NCI-H128 (cell line): Measurements from ENCODE around the gene SPATA9.

Source experiments
- DNase-seq: peaks from one replicate; lab custom pipeline; 2025; ENCODE audit not compliant: unreplicated experiment; lab: John Stamatoyannopoulos, UW

Gene SPATA9

DNA sequence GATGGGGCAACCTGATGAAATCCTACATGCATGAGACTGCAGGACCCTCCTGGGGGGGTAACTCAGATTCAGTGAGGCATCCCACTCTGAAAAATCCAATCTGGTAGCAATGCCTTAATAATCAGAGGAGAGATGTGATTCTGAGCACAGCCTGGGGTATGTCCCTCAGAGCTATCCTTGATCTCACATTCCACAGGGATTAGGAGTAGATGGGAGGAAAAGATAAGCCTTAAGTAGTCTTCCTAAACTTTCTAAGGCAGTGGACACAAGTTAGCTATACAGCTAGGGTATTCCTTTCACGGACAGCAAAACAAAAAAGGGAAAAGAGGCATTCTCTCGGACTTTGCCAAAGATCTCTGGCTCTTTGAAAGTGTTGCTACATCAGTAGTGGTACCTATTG lies 3.9 kb upstream of the SPATA9 start:
- no peak for DNase-seq

DNA sequence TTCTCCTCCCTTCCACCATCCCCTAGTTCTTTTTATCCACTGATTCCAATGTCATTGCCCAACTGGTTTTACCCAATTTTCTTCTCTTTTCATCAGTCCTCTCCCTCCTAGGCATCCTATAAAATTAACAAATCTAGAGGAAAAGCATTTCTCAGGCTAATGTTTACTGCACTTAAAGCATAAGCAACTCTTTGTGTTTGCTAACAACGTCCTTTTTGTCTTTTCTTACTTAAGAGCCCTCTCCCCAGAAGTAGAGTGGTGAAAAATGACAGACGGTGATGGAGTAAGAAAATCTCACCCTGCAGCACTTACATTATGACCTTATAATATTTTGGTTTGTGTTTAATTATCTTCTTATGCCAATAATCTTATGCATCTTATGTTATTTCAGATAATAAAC lies 1.6 kb upstream of the SPATA9 start:
- no peak for DNase-seq

DNA sequence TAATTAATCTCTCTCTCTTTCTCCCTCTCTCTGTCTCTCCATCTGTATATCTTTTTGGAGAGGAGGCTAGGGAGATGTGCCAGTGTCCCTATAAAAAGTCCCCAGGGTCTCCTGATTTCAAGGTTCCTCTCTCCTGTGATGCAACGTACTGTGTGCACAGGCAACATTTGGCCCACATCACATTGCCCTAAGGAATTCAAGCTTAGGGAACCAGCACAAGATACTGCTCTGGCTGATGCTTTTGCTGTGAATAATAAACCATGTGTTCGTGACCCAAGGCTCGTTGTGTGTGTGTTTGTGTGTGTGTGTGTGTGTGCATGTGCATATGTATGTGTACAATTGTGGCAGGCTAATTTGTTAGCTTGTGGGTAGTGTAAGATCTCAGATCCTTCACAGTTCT lies 9.7 kb downstream of the SPATA9 start:
- no peak for DNase-seq

DNA sequence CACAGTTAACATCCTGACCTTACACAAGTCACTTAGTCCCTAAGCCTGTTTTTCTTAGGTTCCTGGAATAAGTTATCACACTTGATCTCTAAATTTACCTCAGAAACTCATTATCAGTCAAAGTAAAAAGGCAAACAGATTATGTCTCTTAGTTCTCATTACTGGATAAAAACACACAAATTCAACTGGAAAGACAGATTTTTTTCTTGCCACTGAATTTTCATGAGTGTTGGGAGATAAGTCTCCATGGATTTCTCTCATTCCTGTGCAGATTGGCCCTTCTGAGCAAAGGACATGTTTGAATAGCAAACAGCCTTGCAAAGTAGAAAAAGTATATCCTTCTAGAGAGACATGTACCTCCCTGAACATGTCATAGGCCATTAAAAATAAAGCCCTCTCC lies 10.2 kb downstream of the SPATA9 start:
- DNase-seq = no peak

DNA sequence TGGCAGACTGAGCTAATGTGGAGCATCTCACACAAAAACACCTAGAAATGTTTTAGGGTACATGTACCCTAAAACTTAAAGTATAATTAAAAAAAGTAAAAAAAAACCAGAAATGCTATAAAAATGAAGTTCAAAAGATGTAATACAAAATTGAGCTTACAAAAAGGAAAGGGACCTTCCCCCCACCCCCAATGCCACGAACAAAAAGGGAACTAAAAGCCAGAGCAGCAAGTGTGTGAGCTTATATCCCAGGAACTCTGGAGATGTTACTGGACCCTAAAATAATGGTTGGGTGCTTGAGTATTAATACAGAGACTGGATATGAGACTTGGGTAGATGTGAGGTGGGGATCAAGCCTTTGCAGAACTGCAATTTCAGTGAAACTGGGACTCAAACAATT lies 11.0 kb downstream of the SPATA9 start:
- DNase-seq = no peak

DNA sequence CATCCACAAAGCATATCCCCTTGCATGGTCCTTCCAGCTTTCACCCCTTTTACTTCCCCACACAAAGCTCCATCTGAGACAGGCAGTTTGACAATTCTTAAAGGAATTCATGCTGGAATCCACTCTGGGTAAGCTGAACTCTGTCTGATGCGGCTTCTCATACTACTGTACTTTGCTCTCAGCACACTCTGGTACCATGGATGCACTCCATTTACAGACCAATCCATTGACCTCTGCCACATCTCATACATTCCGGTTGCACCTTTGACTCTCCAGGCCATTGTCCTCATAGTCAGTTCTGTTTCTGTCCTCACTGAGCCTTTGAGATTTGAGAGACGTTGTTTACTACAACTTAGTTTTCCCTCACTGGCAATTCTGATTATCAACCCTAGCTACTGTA lies 12.2 kb downstream of the SPATA9 start:
- no peak for DNase-seq

DNA sequence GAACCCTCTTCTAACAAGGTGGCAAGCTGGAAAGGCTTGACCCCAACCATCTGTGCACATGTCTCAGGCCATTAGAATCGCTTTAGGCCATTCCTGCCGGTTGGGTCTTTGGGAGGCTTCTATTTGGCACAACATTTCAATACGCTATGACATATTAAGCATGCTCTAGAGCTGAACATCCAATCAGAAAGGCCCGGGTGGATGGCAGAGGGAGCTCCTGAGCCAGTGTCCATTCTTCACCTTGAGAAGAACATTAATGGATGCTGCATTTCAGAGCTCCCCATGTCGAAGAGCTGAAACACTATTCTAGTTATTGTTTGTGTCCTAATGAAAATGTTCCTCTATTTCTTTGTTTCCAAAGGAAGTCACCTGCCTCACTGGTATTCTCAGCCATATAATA lies 12.8 kb downstream of the SPATA9 start:
- no peak for DNase-seq

DNA sequence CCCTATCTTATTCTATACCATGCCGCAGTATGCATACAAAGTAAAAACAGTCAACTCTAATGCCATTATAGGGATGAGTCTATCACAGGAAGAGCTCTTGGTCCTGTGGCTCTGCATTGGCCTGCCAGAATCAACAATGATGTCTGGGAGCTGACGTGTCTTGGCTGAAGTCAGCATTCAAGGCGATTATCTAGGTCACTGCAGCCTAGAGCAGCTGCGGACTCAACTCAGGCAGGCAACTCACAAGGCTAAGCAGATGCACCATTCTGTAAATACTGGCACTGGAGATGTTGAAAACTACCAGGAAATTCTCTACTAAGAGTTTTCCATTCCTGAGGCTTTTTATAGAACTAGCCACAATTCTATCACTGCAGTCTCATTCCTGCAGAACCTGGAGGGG lies 13.3 kb downstream of the SPATA9 start:
- no peak for DNase-seq

DNA sequence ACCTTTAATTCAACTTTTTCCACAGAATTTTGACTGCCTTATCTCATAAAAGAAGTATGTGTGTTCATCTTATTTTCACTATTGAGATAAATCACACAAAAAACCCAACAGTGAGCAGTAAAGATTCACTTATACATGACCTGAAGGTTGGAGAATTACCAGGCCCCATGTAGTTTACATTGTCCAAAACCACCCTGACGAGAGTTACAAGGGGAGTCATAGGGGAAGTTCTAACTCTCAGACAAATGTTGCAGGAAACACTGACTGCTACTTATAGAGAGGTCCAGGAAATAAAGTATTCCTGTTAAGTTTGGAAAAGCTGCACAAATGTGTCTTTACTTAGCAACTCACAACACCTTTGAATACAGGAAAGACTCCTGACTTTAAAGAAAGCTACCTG lies 14.1 kb downstream of the SPATA9 start:
- DNase-seq = no peak

DNA sequence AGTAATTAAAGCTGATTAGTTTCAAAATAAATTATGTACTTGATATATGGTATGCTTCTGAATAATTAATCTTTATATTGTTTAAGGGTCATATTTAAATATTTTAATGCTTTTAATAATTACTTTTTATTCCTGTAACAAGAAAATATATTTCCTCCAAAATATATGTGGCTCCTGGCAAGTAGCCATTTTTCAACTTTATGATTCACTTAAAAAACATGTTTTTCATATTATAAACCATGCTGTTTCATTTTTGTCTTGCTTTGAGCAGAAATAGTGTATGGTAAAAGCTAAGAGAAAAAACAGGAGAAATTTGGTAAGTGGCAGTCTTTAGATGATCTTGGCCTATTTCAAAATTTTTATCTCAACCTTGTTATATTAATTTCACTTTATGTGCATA lies 14.6 kb downstream of the SPATA9 start:
- no peak for DNase-seq

DNA sequence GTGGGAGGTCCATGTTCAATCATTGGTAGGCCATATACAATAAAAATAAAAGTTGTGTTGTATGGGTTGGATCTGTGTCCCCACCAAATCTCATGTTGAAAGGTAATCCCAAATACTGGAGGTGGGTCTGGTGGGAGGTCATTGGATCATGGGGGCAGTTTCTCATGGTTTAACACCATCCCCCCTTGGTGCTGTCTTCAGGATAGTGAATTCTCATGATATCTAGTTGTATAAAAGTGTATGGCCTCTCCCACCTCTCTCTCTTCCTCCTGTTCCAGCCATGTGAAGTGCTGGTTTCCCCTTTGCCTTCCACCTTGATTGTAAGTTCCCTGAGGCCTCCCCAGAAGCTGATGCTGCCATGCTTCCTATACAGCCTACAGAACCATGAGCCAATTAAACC lies 15.1 kb downstream of the SPATA9 start:
- DNase-seq = no peak

DNA sequence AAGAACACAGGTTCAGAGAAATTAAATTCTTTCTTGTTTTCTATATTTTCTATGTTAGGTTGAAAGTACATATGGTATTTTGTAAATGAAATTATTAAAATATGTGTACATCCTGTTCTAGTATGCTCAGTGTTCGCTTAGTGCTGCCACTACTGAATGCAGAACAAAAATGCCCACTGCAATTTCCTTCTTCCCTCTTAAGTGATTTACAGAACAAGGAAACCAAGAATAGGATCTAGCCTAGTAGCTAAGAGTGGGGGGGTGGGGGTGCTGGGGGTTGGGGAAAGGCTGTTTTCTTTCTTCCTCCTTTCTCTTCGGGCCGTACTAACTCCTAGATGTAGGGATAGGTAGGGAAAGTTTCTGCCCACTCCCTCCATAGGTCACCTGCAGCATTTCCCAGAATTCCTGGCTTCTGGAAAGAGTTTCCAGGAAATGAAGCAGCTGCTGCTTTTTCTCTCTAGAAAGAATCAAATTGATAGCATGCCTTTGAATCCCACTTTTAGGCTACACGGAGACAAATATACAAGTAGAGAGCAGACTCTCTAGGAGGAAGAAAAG lies 15.7 kb downstream of the SPATA9 start:
- no peak for DNase-seq

DNA sequence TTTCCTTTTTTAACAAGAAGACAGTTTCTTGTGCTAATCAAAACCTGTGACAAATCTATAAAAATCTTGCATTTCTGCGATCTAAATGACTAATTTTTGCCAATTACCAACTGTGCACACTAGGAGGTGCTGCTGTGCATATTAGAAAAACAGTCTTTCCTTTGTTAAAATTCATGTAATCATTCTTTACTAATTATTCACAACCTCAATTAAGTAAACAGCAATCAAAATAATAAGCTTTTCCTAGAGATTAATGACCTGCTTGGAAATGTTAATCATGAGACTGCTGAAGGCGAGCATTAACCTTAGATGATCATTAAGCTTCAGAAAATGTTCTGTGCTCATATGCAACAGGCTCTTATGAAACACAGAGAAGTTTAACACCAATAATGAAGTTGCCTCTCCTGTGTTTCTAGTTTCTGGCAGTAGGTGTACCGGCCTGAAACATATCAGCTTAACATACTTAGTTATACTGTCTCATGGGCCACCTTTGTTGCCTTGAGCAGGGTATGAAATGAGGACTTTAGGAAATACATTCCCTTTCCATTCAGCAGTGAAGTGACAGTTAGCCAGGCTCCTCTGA lies 18.5 kb downstream of the SPATA9 start:
- no peak for DNase-seq

DNA sequence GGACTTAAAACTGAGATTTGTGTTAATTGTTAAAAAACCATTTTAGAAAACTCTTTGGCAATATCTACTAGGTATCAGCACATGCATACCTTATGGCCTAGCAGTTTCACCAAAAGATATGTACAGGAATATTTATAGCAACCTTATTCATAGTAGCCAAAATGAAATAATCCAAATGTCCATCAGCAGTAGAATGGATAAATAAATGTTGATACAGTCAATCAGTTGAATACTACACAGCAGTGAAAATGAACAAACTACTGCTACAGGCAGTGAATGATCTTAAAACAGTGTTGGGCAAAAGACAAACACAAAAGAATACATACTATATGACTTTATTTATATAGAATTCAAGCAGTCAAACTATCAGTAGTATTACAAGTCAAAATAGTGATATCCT lies 19.8 kb downstream of the SPATA9 start:
- DNase-seq = no peak

DNA sequence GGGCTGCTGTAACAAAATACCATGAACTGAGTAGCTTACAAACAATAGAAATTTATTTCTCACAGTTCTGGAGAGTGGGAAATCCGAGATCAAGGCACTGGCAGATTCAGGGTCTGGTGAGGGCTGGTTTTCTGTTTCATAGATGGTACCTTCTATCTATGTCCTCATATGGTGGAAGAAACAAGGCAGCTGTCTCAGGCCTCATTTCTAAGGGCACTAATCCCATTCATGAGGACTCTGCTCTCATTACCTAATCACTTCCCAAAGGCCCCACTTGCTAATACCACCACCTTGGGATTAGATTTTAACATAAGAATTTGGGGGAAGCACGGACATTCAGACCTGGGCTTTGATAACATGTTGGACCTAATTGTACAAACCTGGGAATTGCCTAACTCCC lies 22.7 kb downstream of the SPATA9 start:
- no peak for DNase-seq

DNA sequence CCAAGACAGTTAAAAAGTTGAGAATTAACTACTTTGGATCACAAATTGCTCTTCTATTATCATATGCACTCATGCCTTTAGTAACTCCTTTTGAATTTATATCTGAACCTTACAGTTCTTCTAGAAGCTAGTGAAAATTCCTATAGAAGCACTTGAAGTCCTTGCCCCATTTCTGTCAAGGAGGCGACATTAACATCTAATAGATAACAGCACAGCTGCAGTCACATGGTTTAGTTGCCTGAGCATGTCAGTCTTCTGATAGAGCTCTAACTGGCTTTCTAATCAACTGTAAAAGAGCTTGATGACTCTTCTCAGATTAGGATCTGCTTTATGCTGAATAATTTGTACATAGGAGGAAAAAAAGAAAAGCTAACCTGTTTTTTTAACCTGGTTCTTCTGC lies 27.2 kb downstream of the SPATA9 start:
- no peak for DNase-seq

DNA sequence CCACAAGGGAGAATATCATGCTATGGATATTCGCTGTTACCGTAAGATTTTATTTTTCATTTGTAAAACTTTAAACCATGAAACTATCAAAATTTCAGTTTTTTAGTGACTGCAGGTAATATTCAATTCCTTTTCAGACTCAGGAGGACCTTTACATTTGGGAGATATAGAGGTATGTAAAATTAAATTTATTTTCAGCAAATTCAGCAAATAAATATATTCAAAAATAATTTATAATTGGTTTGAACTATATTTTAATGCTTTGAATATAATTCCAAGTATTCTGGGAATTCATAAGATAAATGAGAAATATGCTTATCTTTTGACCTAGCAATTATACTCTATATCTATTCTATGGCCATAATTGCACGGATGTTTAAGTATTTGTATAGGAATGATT lies 28.6 kb downstream of the SPATA9 start:
- DNase-seq = no peak

DNA sequence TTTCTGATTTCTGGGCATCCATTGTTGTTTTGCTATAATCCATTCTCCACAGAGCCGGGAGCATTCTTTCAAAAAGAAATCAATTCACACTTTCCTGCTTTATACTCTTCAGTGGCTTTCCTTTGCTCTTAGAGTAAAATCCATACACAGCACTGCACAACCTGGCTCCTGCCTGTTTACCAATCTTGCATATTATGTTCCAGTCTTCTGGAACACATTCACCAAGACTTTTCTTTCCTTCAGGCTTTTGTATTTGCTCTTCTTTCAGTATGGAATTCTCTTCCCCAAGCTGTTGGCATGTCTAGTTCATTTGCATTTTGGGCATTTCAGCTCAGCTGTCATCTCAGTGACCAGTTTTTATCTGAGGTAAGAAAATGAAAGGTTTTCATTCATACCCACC lies 29.9 kb downstream of the SPATA9 start:
- DNase-seq = no peak

DNA sequence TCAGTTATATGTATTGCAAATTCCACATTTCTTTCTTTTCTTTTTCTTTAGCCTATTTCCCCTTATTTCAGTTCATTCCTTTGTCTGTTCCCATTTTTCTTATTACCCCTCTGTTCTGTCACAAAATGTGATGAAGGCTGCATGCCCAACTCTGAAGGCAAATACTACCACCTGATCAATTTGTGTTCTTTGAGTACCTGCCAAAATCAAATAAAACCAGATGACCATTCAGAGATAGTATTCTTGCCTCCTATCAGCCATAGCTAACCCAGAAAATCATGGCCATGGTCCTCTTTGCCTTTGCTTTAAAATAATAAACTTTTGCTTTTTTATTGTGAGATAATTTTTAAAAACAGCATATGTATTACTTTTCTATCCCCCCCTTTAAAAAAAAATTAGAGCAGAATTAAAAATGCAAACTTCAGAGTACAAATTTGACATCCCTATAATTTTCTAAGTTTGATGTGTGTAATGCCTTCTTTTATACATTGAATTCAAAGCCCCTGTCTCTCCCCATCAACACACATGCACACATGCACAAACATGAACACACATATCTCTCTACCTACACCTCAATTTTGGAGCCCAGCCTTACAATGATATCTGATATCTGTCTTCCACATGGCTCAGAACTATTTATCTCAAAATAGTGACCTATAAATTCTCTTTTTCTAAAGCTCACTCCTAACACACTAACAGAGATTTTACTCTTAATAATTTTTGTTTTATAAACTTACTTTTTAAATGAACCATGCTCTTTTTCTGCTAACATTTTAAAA lies 32.8 kb downstream of the SPATA9 start:
- DNase-seq = no peak

DNA sequence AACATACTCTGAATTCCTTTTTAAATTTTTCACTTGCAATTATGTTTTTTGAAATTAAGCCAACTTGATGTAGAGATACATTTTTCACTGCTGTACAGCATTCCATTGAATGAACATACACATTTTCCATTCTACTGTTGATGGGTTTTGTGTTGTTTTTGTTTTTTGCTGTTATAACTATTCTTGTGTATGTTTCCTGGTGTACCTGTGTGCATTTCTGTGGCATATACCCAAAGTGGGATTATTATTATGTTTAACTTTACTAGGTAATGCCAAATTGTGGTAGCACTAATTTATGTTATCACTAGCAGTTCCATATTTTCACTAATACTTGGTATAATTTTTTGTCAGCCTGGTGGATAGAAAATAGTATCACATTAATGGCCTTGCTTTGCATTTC lies 33.5 kb downstream of the SPATA9 start:
- no peak for DNase-seq

DNA sequence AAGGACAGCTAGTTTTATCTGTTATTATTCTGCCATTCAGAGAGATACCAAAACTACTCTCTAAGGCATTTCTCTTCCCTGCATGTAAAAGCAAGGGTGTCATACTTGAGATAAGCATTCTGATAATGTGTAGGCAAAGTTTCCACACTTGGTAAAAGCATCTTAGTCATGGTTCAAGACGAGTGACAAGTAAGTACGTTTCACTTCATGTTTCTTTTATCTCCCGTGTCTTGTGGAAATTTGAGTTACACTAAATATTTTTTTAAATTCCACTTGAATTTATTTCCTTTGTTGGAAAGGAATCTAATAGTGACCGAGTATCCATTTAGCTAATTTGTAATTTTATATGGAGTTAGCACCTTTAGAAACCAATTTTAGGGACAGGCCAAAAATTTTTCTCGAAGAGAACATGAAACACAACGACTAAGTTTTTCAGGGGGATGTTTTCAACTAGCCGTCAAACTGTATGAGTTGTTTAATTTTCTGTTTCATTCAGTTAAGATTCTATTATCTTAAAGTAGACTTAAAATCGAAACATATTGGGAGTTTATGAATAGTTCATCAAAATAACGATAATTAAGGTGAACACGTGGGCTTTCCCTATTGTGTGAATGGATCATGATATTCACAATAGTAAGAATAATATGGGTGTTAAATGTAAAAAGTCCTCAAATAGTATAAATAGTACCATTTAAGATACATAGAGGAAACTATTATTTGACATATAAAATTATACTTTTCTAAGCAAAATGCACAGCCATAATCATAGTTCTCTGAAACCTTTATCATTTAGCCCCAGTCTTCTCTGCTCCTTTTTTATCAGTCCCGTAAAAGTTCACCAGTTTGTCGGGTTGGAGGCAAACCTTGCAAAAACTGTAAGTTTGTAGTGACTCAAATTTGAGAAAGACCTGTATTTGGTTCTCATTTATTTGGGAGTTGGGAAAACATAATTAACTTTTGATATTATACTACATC lies 34.6 kb downstream of the SPATA9 start:
- no peak for DNase-seq
